Measurements from ENCODE around the gene KRTAP25-1. TPM values are rescaled to one million over a fixed set of nuclear protein-coding genes. Genes with fewer than 3 reads are reported as not detected.

Gene KRTAP25-1
- not detected in 2 replicates for total RNA-seq

GRCh38 chr21:30289215-30289614, at the start of gene KRTAP25-1:
Gene KRTAP25-1 (minus strand): TSS chr21:30289514. CDS start chr21:30289490, 24 bp downstream.

GRCh38 chr21:30337276-30337744, 48.0 kb upstream of the KRTAP25-1 start, which contains the start of gene KRTAP27-1:
Gene KRTAP27-1 (minus strand): TSS chr21:30337694. CDS start chr21:30337668, 26 bp downstream.

GRCh38 chr21:30320215-30320614, 30.9 kb upstream of the KRTAP25-1 start, which contains the start of gene KRTAP26-1:
Gene KRTAP26-1 (minus strand): TSS chr21:30320315. CDS start chr21:30320035, 280 bp downstream.

GRCh38 chr21:30282850-30283249, 6.5 kb downstream of the KRTAP25-1 start, which contains the start of gene KRTAP24-1:
Gene KRTAP24-1 (minus strand): TSS chr21:30282950. CDS start chr21:30282932, 18 bp downstream.

Other genes with a start within 250 kb of the KRTAP25-1 start
- gene CLDN17, start 122.7 kb downstream of the KRTAP25-1 start, total RNA-seq, result not detected in 2 replicates
- gene CLDN8, start 73.4 kb downstream of the KRTAP25-1 start, total RNA-seq, result not detected in 2 replicates
- gene KRTAP24-1, start 6.6 kb downstream of the KRTAP25-1 start, total RNA-seq, result not detected in 2 replicates
- gene KRTAP26-1, start 30.8 kb upstream of the KRTAP25-1 start, total RNA-seq, result not detected in 2 replicates
- gene KRTAP27-1, start 48.2 kb upstream of the KRTAP25-1 start, total RNA-seq, result not detected in 2 replicates
- not detected in 2 replicates for gene KRTAP23-1, start 59.1 kb upstream of the KRTAP25-1 start, total RNA-seq
- not detected in 2 replicates for gene KRTAP13-2, start 82.8 kb upstream of the KRTAP25-1 start, total RNA-seq
- not detected in 2 replicates for gene KRTAP13-1, start 106.5 kb upstream of the KRTAP25-1 start, total RNA-seq
- gene KRTAP13-3, start 136.4 kb upstream of the KRTAP25-1 start, total RNA-seq, result not detected in 2 replicates
- gene KRTAP13-4, start 140.7 kb upstream of the KRTAP25-1 start, total RNA-seq, result not detected in 2 replicates
- gene KRTAP15-1, start 150.8 kb upstream of the KRTAP25-1 start, total RNA-seq, result not detected in 2 replicates
- gene KRTAP19-1, start 190.9 kb upstream of the KRTAP25-1 start, total RNA-seq, result not detected in 2 replicates
- not detected in 2 replicates for gene KRTAP19-2, start 197.9 kb upstream of the KRTAP25-1 start, total RNA-seq
- gene KRTAP19-3, start 202.5 kb upstream of the KRTAP25-1 start, total RNA-seq, result not detected in 2 replicates
- gene KRTAP19-4, start 207.7 kb upstream of the KRTAP25-1 start, total RNA-seq, result not detected in 2 replicates
- not detected in 2 replicates for gene KRTAP19-5, start 212.6 kb upstream of the KRTAP25-1 start, total RNA-seq